ENCODE data around the gene TEDC1.

Gene TEDC1

DNA sequence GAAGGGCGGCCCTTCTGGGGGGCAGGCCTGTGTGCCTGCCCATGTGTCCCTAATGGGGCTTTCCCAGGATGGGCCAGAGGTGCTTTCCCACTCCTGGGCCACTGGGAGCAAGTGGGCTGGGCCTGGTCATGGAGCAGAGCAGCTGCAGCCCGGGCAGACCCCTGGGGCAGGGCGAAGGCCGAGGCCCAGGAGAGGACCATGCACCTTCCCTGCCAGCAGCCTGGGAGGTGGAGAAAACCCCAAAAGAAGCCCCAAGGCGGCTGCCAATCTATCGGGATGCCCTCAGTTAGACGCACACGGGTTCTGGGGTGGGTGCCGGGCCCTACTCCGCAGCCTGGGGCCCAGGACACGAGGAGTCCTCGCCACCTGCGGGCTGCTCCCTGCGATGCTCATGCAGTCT, 32.5 kb upstream of the TEDC1 start:
- no peak for DNase-seq

- DNase-seq: no peak
Observed at GRCh38 chr14:105460116-105460515, 30.9 kb upstream of the TEDC1 start.

DNA sequence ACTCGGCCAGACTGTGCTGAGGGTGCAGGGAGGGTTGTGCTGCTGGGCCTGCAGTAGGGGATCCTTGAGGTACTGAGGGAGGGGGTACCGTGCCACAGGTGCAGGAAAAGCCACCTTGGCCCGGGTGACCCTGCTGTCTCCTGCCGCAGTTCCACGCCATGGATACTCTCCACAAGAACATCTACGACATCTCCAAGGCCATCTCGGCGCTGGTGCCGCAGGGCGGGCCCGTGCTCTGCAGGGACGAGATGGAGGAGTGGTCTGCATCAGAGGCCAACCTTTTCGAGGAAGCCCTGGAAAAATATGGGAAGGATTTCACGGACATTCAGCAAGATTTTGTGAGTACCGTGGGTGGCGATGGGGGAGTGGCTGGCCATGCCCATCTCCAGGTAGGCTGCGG, 30.4 kb upstream of the TEDC1 start:
- DNase-seq: no peak

DNA sequence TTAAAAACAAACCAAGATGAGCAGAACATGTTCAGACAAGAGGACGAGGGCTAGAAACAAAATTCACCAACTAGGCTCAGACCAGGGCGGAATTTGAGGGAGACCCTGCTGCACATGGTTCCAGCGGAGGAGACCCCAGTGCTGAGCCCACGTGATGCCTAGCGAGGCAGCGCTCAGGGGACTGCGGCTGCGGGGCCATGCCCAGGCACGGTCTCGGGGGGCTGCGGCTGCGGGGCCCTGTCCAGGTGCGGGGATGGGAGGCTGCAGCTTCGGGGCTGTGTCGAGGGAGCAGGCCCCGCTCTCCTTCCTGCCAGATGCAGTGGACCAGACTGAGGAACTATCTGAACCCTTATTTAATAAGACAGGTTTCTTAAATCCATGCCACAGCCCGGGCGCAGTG, 29.1 kb upstream of the TEDC1 start:
- no peak for DNase-seq

DNA sequence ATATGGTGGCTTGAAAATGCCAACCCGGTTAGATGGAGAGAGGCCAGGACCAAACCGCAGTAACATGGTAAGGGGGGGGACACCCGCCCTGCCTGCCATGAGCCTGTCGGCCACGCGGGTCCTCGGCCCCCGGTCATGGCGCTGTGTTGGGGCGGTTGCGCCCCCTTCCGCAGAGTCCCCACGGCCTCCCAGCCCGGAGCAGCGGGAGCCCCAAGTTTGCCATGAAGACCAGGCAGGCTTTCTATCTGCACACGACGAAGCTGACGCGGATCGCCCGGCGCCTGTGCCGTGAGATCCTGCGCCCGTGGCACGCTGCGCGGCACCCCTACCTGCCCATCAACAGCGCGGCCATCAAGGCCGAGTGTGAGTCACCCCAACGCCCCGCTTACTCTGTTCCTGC, 26.5 kb upstream of the TEDC1 start:
- no peak for DNase-seq

- peak; percentile 62 for DNase-seq
Observed at GRCh38 chr14:105465209-105466031, 25.6 kb upstream of the TEDC1 start.

- no peak for DNase-seq
Observed at GRCh38 chr14:105466531-105467248, 24.4 kb upstream of the TEDC1 start.

- no peak for DNase-seq
Observed at GRCh38 chr14:105467249-105467941, 23.7 kb upstream of the TEDC1 start.

DNA sequence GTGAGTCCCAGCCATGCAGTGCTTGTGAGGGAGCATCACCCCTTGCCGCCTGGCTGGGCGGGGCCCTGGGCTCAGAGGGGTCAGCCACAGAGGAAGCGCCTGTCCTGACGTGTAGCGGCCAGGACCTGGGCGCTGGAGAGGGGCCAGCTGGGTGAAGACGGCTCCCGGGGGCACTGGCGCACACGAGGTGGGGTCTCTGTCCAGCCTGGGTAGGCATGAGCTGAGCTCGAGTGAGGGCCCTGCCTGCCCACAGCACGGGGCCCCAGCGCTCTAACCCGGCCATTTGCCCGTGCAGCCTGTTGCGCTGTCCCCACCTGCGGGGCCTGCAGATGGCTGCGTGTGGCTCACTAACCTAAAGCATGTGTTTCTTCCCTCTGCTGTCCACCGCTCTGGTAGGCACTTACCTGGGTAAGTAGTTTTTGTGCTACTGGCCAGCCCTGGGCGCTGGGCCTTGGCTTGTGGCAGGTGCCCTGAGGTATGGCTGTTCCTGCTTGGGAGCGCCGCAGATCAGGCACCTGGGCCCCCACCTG, 23.0 kb upstream of the TEDC1 start:
- no peak for DNase-seq

DNA sequence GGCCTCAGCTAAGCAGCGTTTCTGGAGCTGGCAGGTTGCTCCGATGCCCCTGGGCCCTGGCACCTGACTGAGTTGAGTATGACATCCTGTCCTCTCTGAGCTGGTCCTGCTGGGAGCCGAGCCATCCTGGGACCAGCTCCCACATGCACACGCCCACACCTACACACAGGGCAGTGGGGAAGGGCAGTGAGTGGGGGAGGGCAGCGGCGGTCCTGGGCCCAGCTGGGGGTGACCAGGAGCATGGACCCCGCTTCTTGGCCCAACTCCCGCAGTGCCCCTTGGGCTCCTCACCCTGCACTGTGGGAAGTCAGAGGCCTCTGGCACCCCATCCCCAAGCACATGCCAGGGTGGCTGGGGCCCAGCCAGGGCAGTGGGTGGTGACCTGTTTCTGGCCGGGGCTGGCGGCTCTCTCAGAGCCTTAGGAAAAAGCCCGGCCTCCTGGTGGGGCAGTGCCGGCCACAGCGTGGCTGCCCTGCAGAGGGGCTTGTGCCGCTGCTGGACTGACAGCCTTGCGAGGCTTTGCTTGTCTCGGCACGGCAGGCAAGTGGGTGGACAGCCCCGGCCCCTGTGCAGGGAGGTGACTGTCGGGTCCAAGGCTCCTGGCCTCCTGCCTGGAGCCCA, 22.3 kb upstream of the TEDC1 start:
- no peak for DNase-seq

- DNase-seq: no peak
Observed at GRCh38 chr14:105469456-105470349, 21.3 kb upstream of the TEDC1 start.

- DNase-seq: no peak
Observed at GRCh38 chr14:105470350-105471296, 20.4 kb upstream of the TEDC1 start.

- DNase-seq: no peak
Observed at GRCh38 chr14:105471297-105471821, 19.7 kb upstream of the TEDC1 start.

- DNase-seq: no peak
Observed at GRCh38 chr14:105471823-105472485, 19.1 kb upstream of the TEDC1 start.

DNA sequence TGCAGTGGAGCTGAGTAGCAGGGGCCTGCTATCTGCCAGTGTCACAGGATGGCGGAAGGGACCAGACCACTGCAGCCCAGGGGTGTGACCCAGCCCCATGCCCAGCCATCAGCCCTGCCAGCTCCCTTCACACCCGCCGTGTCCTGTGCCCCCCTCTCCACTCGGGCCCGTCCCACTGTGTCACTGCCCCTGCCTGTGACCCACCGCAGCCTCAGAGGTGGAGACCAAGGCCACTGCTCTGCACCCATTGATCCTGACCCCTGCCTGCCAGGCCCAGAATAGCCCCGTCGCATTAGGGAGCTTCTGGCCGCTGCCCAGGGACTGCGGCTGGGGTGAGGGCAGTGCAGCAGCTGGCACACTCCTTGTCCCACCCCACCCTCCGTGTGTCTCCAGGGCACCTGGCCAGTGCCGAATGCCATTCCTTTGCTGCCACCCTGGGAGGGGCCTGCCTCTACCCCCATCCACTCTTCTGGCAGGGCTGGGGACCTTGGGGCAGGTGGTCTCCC, 18.5 kb upstream of the TEDC1 start:
- no peak for DNase-seq

- DNase-seq: no peak
Observed at GRCh38 chr14:105473033-105473676, 17.9 kb upstream of the TEDC1 start.

- peak; percentile 88 for DNase-seq
Observed at GRCh38 chr14:105473677-105474482, 17.2 kb upstream of the TEDC1 start.

All from fibroblast of skin of scalp (primary cell).